Measurements from ENCODE around the gene TTC34. TPM values are rescaled to one million over a fixed set of nuclear protein-coding genes. Genes with fewer than 3 reads are reported as not detected.
"Not testable (repeated sequence)": the region's sequence is repeated elsewhere in the genome, so short reads cannot be mapped to it uniquely, and the experiment has no call there.

The TTC34 gene
- total and polyA plus RNA-seq, 2 of the 13 experiments (the other 11 are each of a cell fraction or from before 2014, with no cell fraction given) = 0.07 to 0.11 TPM

DNA sequence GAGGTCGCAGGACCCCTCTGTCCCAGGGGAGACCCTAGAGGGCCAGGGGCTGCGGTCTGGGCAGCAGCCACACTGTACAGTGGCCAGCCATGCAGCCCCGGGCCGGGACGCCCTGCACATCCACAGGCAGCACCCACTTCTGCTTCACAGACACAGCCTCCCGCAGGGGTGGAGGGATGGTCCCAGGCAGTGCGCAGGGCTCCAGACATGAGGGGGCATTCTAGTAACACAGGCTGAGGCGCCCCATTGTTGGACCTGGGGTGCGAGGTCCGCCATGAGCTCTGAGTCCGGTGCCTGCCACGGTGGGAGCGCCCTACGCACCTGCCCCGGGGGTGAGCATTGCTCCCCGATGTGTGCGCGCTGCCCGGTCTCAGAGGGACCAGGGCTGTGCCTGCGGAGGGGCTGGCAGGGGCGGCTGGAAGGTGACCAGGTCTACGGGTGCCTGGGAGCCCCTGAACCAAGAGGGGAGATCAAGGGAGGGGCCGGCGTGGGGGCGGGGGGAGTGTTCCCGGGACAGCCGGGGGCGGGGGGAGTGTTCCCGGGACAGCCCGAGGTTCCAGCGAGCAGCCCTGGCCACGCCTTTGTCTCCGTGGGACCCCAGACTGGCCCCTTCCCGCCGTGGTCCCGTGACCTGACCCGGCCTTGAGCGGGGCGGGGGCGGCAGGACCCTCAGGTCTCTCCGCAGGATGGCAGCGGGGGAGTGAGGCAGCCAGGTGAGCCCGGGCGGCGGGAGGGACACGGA is 173.1 kb downstream of the TTC34 start:
- in situ Hi-C loops (cut with HindIII; ENCODE audit: extremely low pct_ligation_motif_present, low pct_unique_long_range_greater_than_20kb) (no loop called here), intact Hi-C loops (cut with micrococcal nuclease; ENCODE audit: unreplicated experiment) (no loop called here)
- H2AFZ ChIP-seq (ENCODE audit: low read length) = no peak overlapping the region
- no peaks in the 10 kb centered on the region for H3K79me2 ChIP-seq (ENCODE audit: insufficient read depth, low read length)
- DNase-seq (ENCODE audit: low spot score) = no peak
- ChIA-PET CTCF (ENCODE audit: low intra/inter-chr PET ratio, low total read pairs) (no interaction called here), POLR2A (no interaction called here)
- H3K27ac ChIP-seq (ENCODE audit: extremely low read length, insufficient read depth, low read length) = no peak overlapping the region
- no peaks in the 10 kb centered on the region for H3K9me3 ChIP-seq (ENCODE audit: low read length)
- H3K4me2 ChIP-seq (ENCODE audit: low read depth, low read length) = no peak overlapping the region
- no TSS peak for BruUV-seq (replicated peaks)
- no peak overlapping the region for H3K9ac ChIP-seq (ENCODE audit: insufficient read depth, low read depth, low read length)
- no peak for FAIRE-seq
- no peaks in the 10 kb centered on the region for H3K36me3 ChIP-seq (replicated peaks in 1 of 2; ENCODE audit: control insufficient read depth in 1 of 2, insufficient read depth in 2 of 2, low read length in 2 of 2)
- TF ChIP-seq, protein P1, sequence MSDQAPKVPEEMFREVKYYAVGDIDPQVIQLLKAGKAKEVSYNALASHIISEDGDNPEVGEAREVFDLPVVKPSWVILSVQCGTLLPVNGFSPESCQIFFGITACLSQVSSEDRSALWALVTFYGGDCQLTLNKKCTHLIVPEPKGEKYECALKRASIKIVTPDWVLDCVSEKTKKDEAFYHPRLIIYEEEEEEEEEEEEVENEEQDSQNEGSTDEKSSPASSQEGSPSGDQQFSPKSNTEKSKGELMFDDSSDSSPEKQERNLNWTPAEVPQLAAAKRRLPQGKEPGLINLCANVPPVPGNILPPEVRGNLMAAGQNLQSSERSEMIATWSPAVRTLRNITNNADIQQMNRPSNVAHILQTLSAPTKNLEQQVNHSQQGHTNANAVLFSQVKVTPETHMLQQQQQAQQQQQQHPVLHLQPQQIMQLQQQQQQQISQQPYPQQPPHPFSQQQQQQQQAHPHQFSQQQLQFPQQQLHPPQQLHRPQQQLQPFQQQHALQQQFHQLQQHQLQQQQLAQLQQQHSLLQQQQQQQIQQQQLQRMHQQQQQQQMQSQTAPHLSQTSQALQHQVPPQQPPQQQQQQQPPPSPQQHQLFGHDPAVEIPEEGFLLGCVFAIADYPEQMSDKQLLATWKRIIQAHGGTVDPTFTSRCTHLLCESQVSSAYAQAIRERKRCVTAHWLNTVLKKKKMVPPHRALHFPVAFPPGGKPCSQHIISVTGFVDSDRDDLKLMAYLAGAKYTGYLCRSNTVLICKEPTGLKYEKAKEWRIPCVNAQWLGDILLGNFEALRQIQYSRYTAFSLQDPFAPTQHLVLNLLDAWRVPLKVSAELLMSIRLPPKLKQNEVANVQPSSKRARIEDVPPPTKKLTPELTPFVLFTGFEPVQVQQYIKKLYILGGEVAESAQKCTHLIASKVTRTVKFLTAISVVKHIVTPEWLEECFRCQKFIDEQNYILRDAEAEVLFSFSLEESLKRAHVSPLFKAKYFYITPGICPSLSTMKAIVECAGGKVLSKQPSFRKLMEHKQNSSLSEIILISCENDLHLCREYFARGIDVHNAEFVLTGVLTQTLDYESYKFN (CRISPR knock-in tag; conservative IDR thresholded peaks at IDR 0.05) = no peak
- peak; percentile 74; the same call in 1 of the 2 replicates for TF ChIP-seq EZH2 (conservative IDR thresholded peaks at IDR 0.05; ENCODE audit: low read depth, low read length)
- H3K4me3 ChIP-seq (replicated peaks in 1 of 3; ENCODE audit: insufficient read depth in 1 of 3, low read depth in 2 of 3, low read length in 3 of 3) = no peak overlapping the region
- peaks cover 11 to 47% of the 10 kb centered on the region in 2 experiments; a peak in 4 of 5 replicates for H3K27me3 ChIP-seq (ENCODE audit: control insufficient read depth in 1 of 2, insufficient read depth in 2 of 2, low read length in 2 of 2)
- H3K4me1 ChIP-seq (ENCODE audit: insufficient read depth, low read length) = peaks cover 30% of the 10 kb centered on the region
- WGBS (ENCODE audit: low lambda C conversion rate) = no CpG with 5 or more reads among the region's 46 CpGs
- H4K20me1 ChIP-seq (ENCODE audit: insufficient read depth, low read length) = 0 out of 2 replicates have a peak, but pooled peaks cover 2% of the 10 kb centered on the region
- no peak for ATAC-seq

DNA sequence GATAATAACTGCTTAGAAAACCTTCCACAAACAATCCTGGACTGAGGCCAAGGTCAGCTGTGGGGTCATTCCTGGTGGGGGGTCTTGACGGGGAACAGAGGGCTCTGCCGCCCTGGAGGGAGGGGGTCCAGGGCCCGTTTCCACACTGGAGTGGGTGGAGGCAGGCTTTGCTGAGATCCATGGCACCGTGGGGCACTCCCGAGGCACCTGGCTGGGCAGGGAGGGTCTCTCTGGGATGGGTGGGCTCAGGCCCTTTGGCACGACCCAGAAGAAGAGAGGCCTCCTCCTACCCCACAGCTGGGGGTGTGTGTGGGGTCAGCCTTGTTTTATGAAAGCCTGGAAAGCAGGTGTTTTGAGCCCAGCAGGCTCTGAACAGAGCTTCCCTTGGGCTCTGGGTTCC is 173.7 kb downstream of the TTC34 start:
- Histone ChIP-seq H3K79me2 (ENCODE audit: insufficient read depth, low read length) (no peaks in the 10 kb centered on the region), H3K4me3 (replicated peaks in 1 of 3; ENCODE audit: insufficient read depth in 1 of 3, low read depth in 2 of 3, low read length in 3 of 3) (no peak overlapping the region), H2AFZ (ENCODE audit: low read length) (no peak overlapping the region), H3K27me3 (ENCODE audit: control insufficient read depth in 1 of 2, insufficient read depth in 2 of 2, low read length in 2 of 2) (peaks cover 11 to 49% of the 10 kb centered on the region in 2 experiments; a peak in 4 of 5 replicates), H3K9me3 (ENCODE audit: low read length) (no peaks in the 10 kb centered on the region), H3K27ac (ENCODE audit: extremely low read length, insufficient read depth, low read length) (no peak overlapping the region), H3K4me2 (ENCODE audit: low read depth, low read length) (no peak overlapping the region), H4K20me1 (ENCODE audit: insufficient read depth, low read length) (0 out of 2 replicates have a peak, but pooled peaks cover 2% of the 10 kb centered on the region), H3K36me3 (replicated peaks in 1 of 2; ENCODE audit: control insufficient read depth in 1 of 2, insufficient read depth in 2 of 2, low read length in 2 of 2) (no peaks in the 10 kb centered on the region), H3K9ac (ENCODE audit: insufficient read depth, low read depth, low read length) (no peak overlapping the region), H3K4me1 (ENCODE audit: insufficient read depth, low read length) (peaks cover 24% of the 10 kb centered on the region)
- intact Hi-C loops (cut with micrococcal nuclease; ENCODE audit: unreplicated experiment) = no loop called here
- in situ Hi-C loops (cut with HindIII; ENCODE audit: extremely low pct_ligation_motif_present, low pct_unique_long_range_greater_than_20kb) = no loop called here
- ChIA-PET CTCF (ENCODE audit: low intra/inter-chr PET ratio, low total read pairs) (no interaction called here), POLR2A (no interaction called here)
- DNase-seq (ENCODE audit: low spot score) (no peak), FAIRE-seq (no peak), ATAC-seq (no peak)
- 0% methylated on average over 4 of the region's 6 CpGs for WGBS (ENCODE audit: low lambda C conversion rate)
- BruUV-seq (replicated peaks) = no TSS peak
- TF ChIP-seq EZH2 (conservative IDR thresholded peaks at IDR 0.05; ENCODE audit: low read depth, low read length) = 0 out of 2 replicates have a peak, but pooled peaks have one; percentile 1
- TF ChIP-seq HMG20B (CRISPR knock-in tag; conservative IDR thresholded peaks at IDR 0.05) = no peak
- no peak for TF ChIP-seq SNAPC2 (CRISPR knock-in tag; IDR thresholded peaks at IDR 0.05)

DNA sequence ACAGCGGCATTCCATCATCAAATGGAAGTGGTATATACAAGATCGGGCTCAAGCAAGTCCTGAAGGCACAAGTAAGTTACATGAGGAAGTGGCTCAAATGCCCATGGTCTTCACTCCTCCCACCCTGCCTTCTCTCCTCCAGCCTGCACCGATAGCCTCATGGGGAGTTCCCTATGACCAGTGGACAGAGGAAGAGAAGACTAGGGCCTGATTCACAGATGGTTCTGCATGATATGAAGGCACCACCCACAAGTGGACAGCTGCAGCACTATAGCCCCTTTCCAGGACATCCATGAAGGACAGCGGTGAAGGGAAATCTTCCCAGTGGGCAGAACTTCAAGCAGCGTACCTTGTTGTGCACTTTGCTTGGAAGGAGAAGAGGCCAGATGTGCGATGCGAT is 175.7 kb downstream of the TTC34 start:
- H3K4me2 ChIP-seq (ENCODE audit: low read depth, low read length); H3K79me2 ChIP-seq (ENCODE audit: insufficient read depth, low read length); BruUV-seq (replicated peaks); H3K4me3 ChIP-seq (replicated peaks in 1 of 3; ENCODE audit: insufficient read depth in 1 of 3, low read depth in 2 of 3, low read length in 3 of 3); H3K27ac ChIP-seq (ENCODE audit: extremely low read length, insufficient read depth, low read length); POLR2A ChIA-PET; DNase-seq (ENCODE audit: low spot score); CTCF ChIA-PET (ENCODE audit: low intra/inter-chr PET ratio, low total read pairs); in situ Hi-C loops (cut with HindIII; ENCODE audit: extremely low pct_ligation_motif_present, low pct_unique_long_range_greater_than_20kb); H3K4me1 ChIP-seq (ENCODE audit: insufficient read depth, low read length); H4K20me1 ChIP-seq (ENCODE audit: insufficient read depth, low read length); FAIRE-seq; H2AFZ ChIP-seq (ENCODE audit: low read length); H3K36me3 ChIP-seq (replicated peaks in 1 of 2; ENCODE audit: control insufficient read depth in 1 of 2, insufficient read depth in 2 of 2, low read length in 2 of 2); intact Hi-C loops (cut with micrococcal nuclease; ENCODE audit: unreplicated experiment); H3K9me3 ChIP-seq (ENCODE audit: low read length); H3K9ac ChIP-seq (ENCODE audit: insufficient read depth, low read depth, low read length); ATAC-seq: not testable (repeated sequence)
- WGBS (ENCODE audit: low lambda C conversion rate) = 21% methylated on average over 5 of the region's 7 CpGs
- peaks cover 12 to 62% of the 10 kb centered on the region in 2 experiments; a peak in 4 of 5 replicates for H3K27me3 ChIP-seq (ENCODE audit: control insufficient read depth in 1 of 2, insufficient read depth in 2 of 2, low read length in 2 of 2)

Data from HepG2 (cell line).